Activated CD8-positive, alpha-beta memory T cell treated with anti-CD3 and anti-CD28 coated beads, Interleukin-2, amount 50 U/mL, for 4 hours (primary cell): Measurements from ENCODE around the gene ELF2.
A peak's percentile ranks its signal among the peaks of the same experiment; 100 is the strongest.
"Not testable (repeated sequence)": the region's sequence is repeated elsewhere in the genome, so short reads cannot be mapped to it uniquely, and the experiment has no call there.

Experiments used
- DNase-seq: peaks from one replicate; pipeline ENCODE4 v3.0.0-alpha.2; 2020

The ELF2 gene

GRCh38 chr4:139015948-139016471 lies 161.0 kb downstream of the ELF2 start:
- DNase-seq: peak; percentile 55

DNA sequence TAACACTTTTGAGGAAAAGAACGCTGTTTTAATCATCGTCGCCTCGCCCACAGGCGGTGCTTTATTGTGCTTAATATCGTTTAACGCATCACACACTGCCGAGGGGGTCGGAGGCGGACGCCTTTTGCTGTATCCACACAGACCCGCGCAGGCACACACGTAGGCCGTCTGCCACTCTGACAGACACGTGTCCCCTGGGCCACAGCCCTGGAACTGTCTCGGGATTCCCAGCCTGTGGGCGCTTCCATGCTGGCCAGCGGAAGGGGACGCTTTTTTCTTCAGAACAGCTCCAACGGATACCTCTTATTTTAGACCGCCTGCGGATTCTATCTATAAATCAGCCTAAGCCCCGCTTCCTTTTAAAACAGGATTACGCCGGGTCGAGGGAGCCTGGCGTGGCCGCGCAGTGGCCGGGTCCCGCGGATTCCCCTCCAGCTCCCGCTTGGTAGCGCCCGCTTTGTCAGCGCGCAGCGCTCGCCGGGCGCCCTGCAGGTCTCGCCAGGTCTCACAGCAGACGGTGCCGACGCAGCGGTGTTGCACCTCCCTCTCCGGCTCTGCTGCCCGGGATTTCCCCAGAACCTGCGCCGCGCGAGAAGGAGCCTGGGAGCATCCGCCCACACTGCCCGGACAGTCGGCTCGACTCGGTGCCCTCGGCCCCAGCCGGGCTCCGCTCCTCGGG lies 161.6 kb downstream of the ELF2 start, which contains the start of gene NOCT:
TSS of gene NOCT (plus strand) at position 513 of the 679 bp plus-strand sequence. CDS start 201 bp downstream, outside the sequence.
- DNase-seq: peak; percentile 90

DNA sequence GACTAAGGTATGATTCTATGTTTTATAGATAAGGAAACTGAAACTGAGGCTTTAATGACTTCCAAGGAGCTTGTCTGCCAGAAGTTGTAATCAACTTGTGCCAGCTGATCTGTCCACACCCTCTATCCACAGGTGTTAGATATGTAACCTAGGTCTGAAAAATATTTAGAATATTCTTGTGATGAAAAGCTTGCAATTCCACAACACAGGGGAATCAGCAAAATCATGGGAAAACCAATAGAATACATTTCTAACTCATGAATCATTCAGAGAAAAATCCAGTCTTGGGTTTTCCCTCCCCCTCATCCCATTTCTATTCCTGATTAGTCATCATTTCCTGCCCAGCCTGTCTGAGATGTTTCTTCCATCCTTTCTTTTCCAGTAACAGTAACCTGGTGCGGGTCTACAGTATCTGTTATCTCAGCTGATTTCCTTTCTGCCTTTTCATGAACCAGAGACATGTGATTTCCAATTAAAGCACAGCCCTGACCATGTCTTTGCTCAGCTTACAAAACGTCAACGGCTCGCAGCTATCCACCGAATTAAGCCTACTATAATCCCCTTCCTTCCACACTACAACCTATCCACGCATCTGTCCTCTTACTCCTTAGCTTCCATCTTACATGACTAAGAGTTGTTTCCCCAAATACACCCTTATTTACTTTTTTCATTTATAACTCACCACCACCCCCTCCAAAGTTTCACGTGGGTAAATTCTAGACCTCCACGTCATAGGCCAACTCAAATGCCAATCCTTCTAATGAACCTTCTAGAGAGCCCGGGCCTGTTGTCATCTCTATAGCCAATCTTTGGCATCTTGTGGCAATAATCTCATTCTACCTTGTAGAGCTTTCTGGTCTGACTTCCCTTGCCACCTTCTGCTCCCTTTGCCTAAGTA lies 162.4 kb downstream of the ELF2 start:
- peak; percentile 21 for DNase-seq

DNA sequence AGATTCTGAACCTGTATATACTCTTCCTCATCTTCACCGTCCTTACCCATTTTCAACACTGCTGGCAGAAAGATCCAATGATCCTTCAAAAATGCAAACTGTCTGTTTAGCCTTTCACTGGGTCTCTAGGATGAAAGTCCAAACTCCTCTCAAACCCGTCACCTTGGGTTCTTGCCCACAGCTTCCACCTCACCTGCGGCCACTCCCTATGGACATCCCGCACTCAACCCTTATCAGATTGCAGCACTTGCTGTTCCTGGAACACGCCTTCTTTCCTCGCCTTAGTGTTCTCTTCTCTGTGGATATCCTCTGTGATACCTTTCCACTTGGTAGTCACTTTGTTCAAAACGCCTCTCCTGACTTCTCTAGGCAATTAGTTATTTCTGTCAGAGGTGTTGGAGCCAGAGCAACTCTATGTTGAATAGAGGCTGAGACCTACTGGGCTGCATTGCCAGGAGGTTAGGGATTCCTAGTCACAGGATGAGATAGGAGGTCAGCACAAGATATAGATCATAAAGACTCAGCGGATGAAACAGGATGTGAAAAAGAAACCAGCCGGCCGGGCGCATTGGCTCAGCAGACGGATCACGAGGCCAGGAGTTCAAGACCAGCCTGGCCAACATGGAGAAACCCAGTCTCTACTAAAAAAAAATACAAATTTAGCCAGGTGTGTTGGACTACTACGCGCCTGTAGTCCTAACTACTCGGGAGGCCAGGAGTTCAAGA lies 165.6 kb downstream of the ELF2 start:
- no peak for DNase-seq

GRCh38 chr4:139009702-139010101 lies 167.3 kb downstream of the ELF2 start:
- no peak for DNase-seq

- not testable (repeated sequence) for DNase-seq
Measured at GRCh38 chr4:139008278-139008677, 168.7 kb downstream of the ELF2 start.

GRCh38 chr4:139007640-139008039 lies 169.4 kb downstream of the ELF2 start:
- no peak for DNase-seq
